T-helper 9 cell (primary cell): ENCODE results near the gene WDR6.
"Not testable (repeated sequence)": the region's sequence is repeated elsewhere in the genome, so short reads cannot be mapped to it uniquely, and the experiment has no call there.

ENCODE experiments used
- DNase-seq: peaks from one replicate; pipeline ENCODE4 v3.0.0-alpha.2; 2020

WDR6 gene

DNA sequence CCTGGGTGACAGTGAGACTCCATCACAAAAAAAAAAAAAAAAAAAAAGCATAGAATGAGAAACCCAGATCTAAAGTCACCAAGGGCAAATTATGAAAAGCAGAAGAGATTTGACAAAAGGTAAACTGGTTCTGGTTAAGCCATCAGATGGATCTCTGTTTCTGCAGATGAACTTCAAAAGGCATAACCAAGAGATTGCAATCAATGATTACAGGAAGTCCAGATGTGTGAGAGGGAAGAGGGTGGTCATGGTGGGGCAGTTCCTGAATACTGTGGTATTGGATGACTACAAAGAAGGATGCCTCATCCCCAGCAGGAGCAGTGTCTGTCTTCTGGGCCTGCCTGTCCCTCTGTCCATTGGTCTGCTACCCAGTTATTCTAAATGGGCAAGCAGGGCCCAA lies 13.4 kb upstream of the WDR6 start:
- DNase-seq, result no peak

DNA sequence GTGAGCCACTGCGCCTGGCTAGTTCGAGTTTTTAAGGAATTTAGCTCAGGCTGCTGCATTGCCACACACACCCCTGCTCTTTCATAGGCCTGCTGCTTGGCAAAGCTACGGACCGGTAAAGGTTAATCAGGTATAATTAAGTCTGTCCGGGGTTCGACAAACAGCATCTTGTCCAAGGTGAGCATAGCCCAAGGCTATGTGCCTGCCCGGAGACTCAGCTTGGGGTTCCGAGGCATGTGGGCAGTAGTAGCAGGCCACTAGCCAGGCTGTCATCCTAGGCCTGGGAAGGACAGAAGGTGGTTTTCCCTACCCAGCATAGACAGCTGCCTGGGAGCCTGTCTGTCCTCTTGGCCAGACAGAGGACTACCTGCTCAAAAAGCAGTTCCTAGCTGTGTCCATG lies 10.6 kb upstream of the WDR6 start:
- no peak for DNase-seq

DNA sequence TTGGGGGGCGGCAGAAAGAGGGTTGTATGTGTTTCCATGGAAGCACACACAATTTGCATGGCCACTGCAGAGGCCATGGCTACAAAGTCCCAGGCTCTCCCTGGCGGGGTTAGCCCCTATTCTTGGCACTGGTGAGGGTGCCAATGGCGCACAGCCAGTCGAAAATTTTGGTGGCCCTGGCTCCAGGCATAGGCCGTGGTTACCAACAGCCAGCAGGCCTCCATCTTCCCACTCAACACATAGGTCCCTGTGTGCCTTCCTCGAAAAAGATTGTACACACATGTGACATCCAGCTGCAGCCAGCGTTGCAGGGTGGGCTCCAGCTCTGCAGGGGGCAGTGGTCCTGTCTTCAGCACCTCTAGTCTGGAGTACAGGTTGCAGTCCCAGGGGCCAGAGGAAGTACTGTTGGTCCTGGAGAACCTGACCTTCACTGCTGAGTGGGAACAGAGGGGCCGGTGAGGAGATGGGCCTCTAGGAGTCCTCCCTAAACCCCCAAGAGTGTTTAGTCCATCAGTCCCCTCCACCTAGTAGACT lies 10.0 kb upstream of the WDR6 start:
- no peak for DNase-seq

DNA sequence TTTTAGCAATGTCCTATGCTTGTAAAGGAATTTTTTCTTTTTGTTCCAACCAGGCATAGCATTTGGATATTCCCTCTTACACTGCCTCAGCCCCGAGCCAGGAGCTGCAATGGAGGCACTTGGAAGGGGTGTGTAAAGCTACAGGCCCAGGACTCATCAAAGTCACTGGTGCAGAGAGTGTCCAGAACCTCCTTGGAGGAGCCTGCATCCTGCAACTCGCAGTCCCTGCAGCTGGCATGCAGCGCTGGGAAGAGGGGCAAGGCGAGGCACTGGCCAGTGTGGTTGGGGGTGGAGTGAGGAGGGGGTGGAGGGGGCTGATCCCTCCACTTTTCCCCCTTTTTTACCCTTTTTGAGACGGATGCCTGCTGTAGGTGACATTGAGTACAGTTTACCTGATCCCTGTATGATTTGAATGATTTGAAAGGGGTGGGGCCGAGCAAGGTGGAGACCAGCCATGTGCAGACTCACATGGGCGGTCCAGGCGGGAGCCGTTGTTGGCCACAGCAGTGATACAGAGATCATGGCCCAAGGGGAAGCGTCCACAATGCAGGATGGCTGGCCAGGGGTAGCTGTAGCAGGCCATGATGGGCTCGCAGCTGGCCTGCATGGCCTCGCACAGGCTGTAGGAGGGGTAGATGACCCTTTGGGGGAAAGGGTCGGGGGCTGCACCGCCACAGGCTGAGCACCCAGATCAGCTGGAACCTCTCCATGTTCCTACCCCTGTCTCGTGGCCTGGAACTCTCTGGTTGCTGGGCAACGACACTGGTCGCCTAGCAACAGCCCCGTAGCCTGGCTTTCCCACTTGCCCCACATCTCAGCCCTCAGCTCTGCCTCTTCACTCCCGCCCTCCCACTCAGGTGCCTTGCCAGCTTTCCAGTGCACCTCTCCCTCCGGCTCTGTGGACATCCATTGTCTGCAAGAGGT lies 9.2 kb upstream of the WDR6 start:
- DNase-seq, result no peak

DNA sequence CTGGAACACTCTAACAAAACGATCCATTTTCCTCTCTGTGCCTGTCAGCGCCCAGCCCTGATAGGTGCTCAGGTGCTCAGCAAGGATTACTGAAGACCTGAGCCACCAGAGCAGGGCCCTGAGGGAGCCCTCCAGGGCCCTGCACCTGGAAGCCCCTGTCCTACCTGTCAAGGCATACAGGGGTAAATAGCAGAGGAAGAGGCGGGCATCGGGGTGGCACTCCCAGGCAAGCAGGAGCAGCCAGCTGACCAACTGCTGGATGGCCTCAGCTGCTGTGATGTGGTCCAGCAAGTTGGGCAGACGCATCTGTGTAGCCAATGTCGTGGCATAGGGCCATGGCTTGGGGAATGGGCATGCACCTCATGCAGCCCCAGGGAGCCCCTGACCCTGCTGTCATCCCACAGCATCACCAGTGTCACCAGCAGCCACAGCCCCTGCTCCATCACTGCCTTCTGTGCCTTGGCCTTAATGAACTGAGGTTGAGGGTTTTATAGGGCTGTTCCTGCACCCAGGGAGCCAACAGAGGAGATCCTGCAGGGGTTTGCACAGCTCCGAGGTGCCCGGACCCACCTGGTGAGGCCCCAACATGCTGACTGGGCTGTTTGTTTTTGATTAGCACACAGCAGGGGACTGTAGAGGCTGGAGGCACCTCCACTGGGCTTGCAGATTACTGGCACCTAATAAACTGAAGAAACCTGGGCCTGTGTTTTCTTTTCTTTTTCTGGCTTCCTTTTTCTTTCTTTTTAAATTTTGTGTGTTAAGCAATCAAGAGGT lies 7.9 kb upstream of the WDR6 start:
- DNase-seq, result no peak

DNA sequence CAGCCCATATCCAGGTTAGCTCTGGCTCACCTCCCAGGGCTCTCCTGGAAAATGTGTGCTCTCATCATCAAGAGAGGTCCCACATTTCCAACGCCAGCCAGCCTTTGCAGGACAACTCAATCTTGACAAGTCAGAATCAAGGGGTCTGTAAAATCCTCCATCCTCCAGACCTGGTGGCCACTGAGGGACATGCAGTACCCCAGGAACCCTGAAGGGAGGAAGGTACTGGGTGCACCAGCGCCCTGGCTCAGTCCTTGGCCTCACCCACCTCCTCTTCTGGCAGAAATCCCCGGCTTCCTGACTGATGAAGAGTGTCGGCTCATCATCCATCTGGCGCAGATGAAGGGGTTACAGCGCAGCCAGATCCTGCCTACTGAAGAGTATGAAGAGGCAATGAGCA lies 6.0 kb upstream of the WDR6 start:
- DNase-seq, result no peak

DNA sequence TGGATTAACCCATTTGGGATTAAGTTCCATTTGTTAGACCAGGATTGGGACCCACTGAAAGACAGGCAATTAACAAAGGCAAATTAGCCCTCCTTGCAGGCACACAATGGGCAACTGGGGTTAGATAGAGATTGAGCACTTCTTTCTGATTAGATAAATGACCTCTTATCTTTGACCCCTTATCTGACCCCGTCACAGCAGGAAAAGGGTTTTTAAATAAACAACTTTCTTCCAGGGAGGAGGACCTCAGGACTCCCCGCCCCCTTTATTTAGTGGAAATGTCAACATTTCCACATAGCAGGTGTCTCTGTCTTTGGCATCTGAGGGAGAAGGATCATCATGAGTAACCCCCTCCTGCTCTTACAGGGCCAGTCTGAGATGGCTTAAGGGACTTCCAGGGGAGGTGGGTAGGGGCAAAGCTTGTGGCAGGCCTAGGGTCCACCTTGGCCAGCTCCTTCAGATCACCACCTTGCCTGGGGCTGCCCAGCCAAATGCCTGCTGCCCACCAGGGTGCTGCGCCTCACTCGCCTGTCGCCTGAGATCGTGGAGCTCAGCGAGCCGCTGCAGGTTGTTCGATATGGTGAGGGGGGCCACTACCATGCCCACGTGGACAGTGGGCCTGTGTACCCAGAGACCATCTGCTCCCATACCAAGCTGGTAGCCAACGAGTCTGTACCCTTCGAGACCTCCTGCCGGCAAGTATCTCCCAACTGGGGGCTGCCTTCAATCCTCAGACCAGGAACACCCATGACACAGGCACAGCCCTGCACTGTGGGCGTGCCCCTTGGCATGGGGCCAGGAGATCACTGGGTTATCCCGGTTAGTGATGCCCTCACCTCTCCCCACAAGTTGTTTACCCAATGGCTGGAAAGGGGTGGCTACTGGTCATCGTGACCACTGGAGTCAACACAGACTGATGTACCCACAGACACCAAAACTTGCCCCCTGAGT lies 2.6 kb upstream of the WDR6 start:
- no peak for DNase-seq

DNA sequence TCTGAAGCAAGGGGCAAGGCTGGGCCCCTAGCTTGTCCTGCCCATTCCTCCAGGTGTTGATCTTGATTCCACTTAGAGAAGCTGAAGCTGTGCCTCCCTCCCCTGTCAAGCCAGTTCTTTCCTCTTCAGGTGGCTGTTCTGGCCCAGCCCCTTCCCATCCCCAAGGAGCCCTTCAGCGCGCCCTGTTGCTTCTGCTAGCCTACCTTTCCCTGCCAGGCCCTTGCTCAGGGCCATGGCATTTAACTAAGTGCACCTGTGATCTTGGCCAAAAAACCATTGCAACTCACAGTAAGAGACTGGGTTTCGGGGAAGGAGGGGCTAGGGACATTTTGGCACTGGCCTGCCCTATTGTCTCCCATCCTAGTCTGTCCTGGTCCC lies 1.9 kb upstream of the WDR6 start:
- no peak for DNase-seq

DNA sequence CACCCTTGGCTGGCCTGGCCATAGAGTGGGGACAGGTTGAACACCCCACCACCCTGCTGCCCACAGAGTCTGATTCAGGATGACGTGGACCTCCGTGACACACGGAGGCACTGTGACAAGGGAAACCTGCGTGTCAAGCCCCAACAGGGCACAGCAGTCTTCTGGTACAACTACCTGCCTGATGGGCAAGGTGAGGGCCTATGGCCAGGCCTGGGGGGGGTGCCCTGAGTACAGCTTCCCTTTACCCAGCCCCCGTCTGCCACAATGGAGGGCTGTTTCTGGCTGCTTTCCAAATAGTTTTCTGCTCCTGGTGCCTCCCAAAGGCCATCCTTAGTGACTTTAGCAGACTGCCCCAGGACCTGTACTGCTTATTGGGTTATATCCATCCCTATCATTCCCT lies 1.2 kb upstream of the WDR6 start:
- DNase-seq, result no peak

DNA sequence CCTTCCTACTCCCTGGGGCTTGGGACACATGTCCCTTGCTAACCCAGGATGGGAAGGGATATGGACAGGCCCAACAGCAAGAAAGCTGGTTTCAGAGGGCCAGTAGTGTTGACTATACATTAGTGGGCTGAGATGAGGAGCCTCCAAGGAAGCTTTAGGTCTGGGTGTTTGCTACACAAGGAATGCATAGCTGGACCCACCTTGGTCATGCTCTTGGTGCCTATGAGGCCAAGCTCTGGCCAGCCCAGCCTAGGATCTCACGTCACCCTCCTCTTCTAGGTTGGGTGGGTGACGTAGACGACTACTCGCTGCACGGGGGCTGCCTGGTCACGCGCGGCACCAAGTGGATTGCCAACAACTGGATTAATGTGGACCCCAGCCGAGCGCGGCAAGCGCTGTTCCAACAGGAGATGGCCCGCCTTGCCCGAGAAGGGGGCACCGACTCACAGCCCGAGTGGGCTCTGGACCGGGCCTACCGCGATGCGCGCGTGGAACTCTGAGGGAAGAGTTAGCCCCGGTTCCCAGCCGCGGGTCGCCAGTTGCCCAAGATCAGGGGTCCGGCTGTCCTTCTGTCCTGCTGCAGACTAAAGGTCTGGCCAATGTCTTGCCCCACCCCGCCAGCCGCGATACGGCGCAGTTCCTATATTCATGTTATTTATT lies 653 bp upstream of the WDR6 start:
- DNase-seq, result peak; percentile 11

DNA sequence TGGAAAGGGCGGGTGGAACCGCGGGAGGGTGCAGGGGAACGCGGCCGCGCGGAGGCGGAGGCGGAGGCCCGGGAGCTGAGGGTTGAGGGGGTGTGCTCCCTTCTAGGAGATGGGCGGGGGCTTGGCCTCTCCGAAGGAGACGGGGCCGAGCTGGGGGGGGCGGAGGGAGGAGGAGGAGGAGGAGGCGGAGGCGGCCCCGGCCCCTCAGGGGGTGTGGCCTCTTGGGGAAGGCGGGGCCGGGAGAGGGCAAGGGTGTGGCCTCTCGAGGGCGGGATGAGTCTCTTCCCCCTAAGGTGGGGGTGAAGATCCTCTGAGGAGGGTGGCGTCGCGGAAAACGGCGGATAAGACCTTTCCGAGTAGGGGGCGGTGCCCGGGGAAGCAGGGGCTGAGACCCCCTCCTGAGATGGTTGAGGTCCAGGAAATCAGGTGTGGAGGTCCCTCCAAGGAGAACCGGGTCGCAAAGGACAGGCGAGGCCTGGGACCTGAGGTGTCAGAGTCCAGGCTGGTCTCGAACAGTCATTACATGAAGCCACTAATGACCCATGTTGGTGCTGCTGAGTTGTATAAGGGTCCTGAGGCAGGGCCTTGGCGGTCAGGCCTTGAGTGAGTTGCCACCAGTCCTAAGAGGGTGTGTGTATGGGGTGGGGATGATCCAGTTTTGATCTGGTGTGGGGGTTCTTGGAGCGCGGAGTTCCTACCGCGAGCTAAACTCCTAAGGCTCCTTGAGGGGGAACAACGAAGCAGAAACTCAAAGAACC lies 759 bp downstream of the WDR6 start:
- peak; percentile 85 for DNase-seq

DNA sequence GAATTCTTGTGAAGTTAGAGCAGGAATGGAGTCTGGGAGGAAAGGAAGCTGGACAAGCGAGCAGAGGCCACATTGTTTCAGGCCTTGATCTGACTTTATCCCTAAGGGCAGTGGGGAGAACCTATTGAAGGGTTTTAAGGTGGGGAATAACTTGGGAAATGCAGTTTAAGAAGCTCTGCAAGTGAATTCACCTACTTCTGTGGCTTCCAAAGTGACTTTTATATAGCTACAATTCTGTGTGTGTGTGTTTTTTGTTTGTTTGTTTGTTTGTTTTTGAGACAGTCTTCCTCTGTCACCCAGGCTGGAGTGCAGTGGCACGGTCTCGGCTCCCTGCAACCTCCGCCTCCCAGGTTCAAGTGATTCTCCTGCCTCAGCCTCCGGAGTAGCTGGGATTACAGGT lies 1.4 kb downstream of the WDR6 start:
- not testable (repeated sequence) for DNase-seq

DNA sequence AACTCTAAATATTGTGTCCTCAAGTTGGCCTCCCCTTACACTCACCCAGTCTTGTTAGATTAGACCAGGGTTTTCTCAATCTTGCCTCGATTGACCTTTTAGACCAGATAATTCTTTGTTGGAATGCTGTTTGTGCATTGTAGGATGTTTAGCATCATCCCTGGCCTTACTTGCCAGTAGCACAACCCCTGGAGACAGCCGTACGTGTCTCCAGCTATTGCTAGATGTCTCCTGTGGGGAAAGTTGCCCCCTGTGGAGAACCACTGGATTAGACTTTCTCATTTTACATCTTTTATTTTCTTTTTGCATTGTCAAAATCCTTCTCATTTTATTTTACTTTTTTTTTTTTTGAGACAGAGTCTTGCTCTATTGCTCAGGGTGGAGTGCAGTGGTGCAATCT lies 2.2 kb downstream of the WDR6 start:
- DNase-seq, result no peak

DNA sequence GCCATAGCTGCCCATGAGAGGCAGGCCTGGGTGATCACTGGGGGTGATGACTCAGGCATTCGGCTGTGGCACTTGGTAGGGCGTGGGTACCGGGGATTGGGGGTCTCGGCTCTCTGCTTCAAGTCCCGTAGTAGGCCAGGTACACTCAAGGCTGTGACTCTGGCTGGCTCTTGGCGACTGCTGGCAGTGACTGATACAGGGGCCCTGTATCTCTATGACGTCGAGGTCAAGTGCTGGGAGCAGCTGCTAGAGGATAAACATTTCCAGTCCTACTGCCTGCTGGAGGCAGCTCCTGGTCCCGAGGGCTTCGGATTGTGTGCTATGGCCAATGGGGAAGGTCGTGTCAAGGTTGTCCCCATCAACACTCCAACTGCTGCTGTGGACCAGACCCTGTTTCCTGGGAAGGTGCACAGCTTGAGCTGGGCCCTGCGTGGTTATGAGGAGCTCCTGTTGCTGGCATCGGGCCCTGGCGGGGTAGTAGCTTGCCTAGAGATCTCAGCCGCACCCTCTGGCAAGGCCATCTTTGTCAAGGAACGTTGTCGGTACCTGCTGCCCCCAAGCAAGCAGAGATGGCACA lies 5.3 kb downstream of the WDR6 start:
- no peak for DNase-seq

DNA sequence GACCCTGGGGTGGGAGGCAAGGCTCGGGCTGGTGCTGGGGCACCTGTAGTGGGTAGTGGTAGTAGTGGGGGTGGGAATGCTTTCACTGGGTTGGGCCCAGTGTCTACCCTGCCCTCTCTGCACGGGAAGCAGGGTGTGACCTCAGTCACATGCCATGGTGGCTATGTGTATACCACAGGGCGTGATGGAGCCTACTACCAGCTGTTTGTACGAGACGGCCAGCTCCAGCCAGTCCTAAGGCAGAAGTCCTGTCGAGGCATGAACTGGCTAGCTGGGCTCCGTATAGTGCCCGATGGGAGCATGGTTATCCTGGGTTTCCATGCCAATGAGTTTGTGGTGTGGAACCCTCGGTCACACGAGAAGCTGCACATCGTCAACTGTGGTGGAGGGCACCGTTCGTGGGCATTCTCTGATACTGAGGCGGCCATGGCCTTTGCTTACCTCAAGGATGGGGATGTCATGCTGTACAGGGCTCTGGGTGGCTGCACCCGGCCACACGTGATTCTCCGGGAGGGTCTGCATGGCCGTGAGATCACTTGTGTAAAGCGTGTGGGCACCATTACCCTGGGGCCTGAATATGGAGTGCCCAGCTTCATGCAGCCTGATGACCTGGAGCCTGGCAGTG lies 6.0 kb downstream of the WDR6 start:
- DNase-seq, result no peak

DNA sequence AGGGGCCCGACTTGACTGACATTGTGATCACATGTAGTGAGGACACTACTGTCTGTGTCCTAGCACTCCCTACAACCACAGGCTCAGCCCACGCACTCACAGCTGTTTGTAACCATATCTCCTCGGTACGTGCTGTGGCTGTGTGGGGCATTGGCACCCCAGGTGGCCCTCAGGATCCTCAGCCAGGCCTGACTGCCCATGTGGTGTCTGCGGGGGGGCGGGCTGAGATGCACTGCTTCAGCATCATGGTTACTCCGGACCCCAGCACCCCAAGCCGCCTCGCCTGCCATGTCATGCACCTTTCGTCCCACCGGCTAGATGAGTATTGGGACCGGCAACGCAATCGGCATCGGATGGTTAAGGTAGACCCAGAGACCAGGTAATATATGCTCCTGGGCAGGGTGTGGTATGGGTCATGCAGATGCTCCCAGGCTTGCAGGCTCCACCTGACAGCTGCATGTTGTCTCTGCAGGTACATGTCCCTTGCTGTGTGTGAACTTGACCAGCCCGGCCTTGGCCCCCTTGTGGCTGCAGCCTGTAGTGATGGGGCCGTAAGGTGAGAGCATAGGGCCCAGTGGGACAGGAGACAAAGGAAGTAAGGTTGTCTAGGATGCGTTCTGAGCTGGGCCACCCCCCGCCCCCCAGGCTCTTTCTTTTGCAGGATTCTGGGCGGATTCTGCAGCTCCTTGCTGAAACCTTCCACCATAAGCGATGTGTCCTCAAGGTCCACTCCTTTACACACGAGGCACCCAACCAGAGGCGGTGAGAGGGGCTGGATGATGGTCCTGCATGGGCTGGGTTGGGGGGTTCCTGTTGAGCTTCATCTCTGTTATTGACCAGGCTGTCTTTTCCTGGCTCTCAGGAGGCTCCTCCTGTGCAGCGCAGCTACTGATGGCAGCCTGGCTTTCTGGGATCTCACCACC lies 6.8 kb downstream of the WDR6 start:
- peak; percentile 38 for DNase-seq

DNA sequence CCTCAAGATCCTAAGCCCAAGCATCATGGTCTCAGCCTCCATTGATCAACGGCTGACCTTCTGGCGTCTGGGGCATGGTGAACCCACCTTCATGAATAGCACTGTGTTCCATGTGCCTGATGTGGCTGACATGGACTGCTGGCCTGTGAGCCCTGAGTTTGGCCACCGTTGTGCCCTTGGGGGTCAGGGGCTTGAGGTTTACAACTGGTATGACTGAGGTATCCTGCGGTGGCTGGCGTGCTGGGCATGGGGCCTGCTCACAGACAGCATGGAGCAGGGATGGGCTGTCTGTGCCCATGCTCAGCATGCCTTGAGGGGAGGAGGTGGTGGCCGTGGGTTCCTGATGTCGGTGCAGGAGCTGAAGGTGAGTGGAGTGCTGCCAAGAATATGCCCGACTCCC lies 7.9 kb downstream of the WDR6 start:
- no peak for DNase-seq

DNA sequence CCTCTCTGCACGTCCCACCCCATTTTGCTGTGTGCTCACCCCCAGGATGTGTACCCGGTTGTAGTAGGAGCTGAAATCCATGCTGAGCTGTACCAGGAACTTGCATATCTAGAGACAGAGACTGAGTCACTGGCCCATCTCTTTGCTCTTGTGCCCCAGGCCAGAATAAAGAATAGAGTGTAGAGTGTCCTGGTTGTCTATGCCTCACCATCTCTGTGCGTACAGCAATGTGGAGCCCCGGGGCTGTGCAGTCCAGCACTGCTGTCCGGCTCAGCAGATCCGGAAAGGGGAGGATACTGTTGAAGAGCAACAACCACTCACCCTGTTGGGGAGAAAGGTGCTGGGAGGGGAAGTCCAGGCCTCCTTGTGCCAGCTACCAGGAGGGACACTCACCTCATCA lies 8.6 kb downstream of the WDR6 start:
- no peak for DNase-seq
